ENCODE data around the gene KRTAP10-4. TPM values are rescaled to one million over a fixed set of nuclear protein-coding genes. Genes with fewer than 3 reads are reported as not detected.

Gene KRTAP10-4
- total and polyA plus RNA-seq, 4 donors, result not detected

- TF ChIP-seq, protein P1, sequence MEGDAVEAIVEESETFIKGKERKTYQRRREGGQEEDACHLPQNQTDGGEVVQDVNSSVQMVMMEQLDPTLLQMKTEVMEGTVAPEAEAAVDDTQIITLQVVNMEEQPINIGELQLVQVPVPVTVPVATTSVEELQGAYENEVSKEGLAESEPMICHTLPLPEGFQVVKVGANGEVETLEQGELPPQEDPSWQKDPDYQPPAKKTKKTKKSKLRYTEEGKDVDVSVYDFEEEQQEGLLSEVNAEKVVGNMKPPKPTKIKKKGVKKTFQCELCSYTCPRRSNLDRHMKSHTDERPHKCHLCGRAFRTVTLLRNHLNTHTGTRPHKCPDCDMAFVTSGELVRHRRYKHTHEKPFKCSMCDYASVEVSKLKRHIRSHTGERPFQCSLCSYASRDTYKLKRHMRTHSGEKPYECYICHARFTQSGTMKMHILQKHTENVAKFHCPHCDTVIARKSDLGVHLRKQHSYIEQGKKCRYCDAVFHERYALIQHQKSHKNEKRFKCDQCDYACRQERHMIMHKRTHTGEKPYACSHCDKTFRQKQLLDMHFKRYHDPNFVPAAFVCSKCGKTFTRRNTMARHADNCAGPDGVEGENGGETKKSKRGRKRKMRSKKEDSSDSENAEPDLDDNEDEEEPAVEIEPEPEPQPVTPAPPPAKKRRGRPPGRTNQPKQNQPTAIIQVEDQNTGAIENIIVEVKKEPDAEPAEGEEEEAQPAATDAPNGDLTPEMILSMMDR (IDR thresholded peaks at IDR 0.05; ENCODE audit: low read depth, low read length, missing input control), result no peak
- TF ChIP-seq JUND (IDR thresholded peaks at IDR 0.05), result no peak
- no peak for TF ChIP-seq TAF1 (conservative IDR thresholded peaks at IDR 0.05)
- no peak for TF ChIP-seq MAX (IDR thresholded peaks at IDR 0.05)
- no peak for TF ChIP-seq GABPA (IDR thresholded peaks at IDR 0.05 in 1 of 2, conservative IDR thresholded peaks at IDR 0.05 in 1 of 2)
- no peak for TF ChIP-seq FOXA2 (IDR thresholded peaks at IDR 0.05)
- TF ChIP-seq, protein P2, sequence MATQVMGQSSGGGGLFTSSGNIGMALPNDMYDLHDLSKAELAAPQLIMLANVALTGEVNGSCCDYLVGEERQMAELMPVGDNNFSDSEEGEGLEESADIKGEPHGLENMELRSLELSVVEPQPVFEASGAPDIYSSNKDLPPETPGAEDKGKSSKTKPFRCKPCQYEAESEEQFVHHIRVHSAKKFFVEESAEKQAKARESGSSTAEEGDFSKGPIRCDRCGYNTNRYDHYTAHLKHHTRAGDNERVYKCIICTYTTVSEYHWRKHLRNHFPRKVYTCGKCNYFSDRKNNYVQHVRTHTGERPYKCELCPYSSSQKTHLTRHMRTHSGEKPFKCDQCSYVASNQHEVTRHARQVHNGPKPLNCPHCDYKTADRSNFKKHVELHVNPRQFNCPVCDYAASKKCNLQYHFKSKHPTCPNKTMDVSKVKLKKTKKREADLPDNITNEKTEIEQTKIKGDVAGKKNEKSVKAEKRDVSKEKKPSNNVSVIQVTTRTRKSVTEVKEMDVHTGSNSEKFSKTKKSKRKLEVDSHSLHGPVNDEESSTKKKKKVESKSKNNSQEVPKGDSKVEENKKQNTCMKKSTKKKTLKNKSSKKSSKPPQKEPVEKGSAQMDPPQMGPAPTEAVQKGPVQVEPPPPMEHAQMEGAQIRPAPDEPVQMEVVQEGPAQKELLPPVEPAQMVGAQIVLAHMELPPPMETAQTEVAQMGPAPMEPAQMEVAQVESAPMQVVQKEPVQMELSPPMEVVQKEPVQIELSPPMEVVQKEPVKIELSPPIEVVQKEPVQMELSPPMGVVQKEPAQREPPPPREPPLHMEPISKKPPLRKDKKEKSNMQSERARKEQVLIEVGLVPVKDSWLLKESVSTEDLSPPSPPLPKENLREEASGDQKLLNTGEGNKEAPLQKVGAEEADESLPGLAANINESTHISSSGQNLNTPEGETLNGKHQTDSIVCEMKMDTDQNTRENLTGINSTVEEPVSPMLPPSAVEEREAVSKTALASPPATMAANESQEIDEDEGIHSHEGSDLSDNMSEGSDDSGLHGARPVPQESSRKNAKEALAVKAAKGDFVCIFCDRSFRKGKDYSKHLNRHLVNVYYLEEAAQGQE (IDR thresholded peaks at IDR 0.05), result no peak
- TF ChIP-seq SP1 (IDR thresholded peaks at IDR 0.05), result no peak
- TF ChIP-seq EGR1 (IDR thresholded peaks at IDR 0.05; ENCODE audit: low read depth in 2 of 2), result no peak
- TF ChIP-seq RAD21 (IDR thresholded peaks at IDR 0.05), result no peak
- TF ChIP-seq YY1 (IDR thresholded peaks at IDR 0.05), result no peak
- TF ChIP-seq ZBTB33 (IDR thresholded peaks at IDR 0.05), result no peak
- no peak for TF ChIP-seq FOXA1 (IDR thresholded peaks at IDR 0.05)
- no peak for TF ChIP-seq HNF4G (IDR thresholded peaks at IDR 0.05)
- TF ChIP-seq RXRA (IDR thresholded peaks at IDR 0.05), result no peak
- H3K9ac ChIP-seq (ENCODE audit: low read depth in 1 of 2, low read length in 2 of 2), result no peak overlapping the region
- no peak overlapping the region for H3K27ac ChIP-seq (ENCODE audit: low read depth in 1 of 2, low read length in 2 of 2)
- H3K4me1 ChIP-seq (ENCODE audit: control insufficient read depth in 4 of 4, insufficient read depth in 4 of 4, low read length in 3 of 4), result no peaks in the 10 kb centered on the region
- H3K9me3 ChIP-seq (ENCODE audit: control insufficient read depth in 4 of 4, low read length in 3 of 4), result no peaks in the 10 kb centered on the region
- H3K36me3 ChIP-seq (ENCODE audit: control insufficient read depth in 4 of 4, insufficient read depth in 3 of 4, low read depth in 1 of 4, low read length in 3 of 4), result no peaks in the 10 kb centered on the region
- peaks cover 0 to 2% (median 0%) of the 10 kb centered on the region in 4 donors for H3K27me3 ChIP-seq (ENCODE audit: control insufficient read depth in 4 of 4, insufficient read depth in 4 of 4, low read length in 3 of 4)
- no peak for DNase-seq (ENCODE audit: low spot score)
- H3K4me3 ChIP-seq (ENCODE audit: low read depth in 1 of 3, low read length in 3 of 3), result no peak overlapping the region
- WGBS, result 71% methylated on average over 3 of the region's 3 CpGs
Measured at GRCh38 chr21:44544566-44544965, 29.0 kb upstream of the KRTAP10-4 start.

GRCh38 chr21:44547656-44548331 is 25.7 kb upstream of the KRTAP10-4 start:
- no peak overlapping the region for H3K27ac ChIP-seq (ENCODE audit: low read depth in 1 of 2, low read length in 2 of 2)
- H3K4me1 ChIP-seq (ENCODE audit: control insufficient read depth in 4 of 4, insufficient read depth in 4 of 4, low read length in 3 of 4), result no peaks in the 10 kb centered on the region
- H3K27me3 ChIP-seq (ENCODE audit: control insufficient read depth in 4 of 4, insufficient read depth in 4 of 4, low read length in 3 of 4), result peaks cover 0 to 2% (median 0%) of the 10 kb centered on the region in 4 donors
- peak; percentile 24 for DNase-seq (ENCODE audit: low spot score)
- no peaks in the 10 kb centered on the region for H3K9me3 ChIP-seq (ENCODE audit: control insufficient read depth in 4 of 4, low read length in 3 of 4)
- no peaks in the 10 kb centered on the region for H3K36me3 ChIP-seq (ENCODE audit: control insufficient read depth in 4 of 4, insufficient read depth in 3 of 4, low read depth in 1 of 4, low read length in 3 of 4)
- no peak overlapping the region for H3K9ac ChIP-seq (ENCODE audit: low read depth in 1 of 2, low read length in 2 of 2)
- 48% methylated on average over 5 of the region's 5 CpGs for WGBS
- TF ChIP-seq NR2F2 (IDR thresholded peaks at IDR 0.05) (no peak), ZBTB33 (IDR thresholded peaks at IDR 0.05) (no peak), YY1 (IDR thresholded peaks at IDR 0.05) (no peak), SP1 (IDR thresholded peaks at IDR 0.05) (no peak)
- no peak overlapping the region for H3K4me3 ChIP-seq (ENCODE audit: low read depth in 1 of 3, low read length in 3 of 3)
